T-helper 2 cell treated with Interferon-gamma antibody and Interleukin-4, amounts not matched to agents 100 ng/mL and 5 ng/mL, for 36 hours (primary cell): ENCODE measurements around the gene GABBR2. TPM values are rescaled to one million over a fixed set of nuclear protein-coding genes. Genes with fewer than 3 reads are reported as not detected.
"Not testable (repeated sequence)": the region's sequence is repeated elsewhere in the genome, so short reads cannot be mapped to it uniquely, and the experiment has no call there.

ENCODE experiments used
- intact Hi-C: fragments of 100-400 bp; cut with micrococcal nuclease; formaldehyde crosslinking; loops from one replicate; pipeline ENCODE4 v1.15.1; 2023
- total RNA-seq: library from RNA; stranded (reverse); gene quantifications from 2 replicates; pipeline ENCODE4 v1.2.3, GENCODE V29; 2022

The GABBR2 gene
- total RNA-seq, 1 donor from 2014 or later: not detected

GRCh38 chr9:98596486-98596885 lies 112.2 kb downstream of the GABBR2 start:
- intact Hi-C loops: no loop called here

- intact Hi-C loops: no loop called here
Observed at GRCh38 chr9:98594546-98595160, 114.1 kb downstream of the GABBR2 start.

GRCh38 chr9:98593354-98594253 lies 115.1 kb downstream of the GABBR2 start:
- intact Hi-C loops: no loop called here

- intact Hi-C loops: no loop called here
Observed at GRCh38 chr9:98591696-98592095, 117.0 kb downstream of the GABBR2 start.

GRCh38 chr9:98590101-98590500 lies 118.6 kb downstream of the GABBR2 start:
- intact Hi-C loops: no loop called here

- intact Hi-C loops: no loop called here
Observed at GRCh38 chr9:98589102-98589501, 119.6 kb downstream of the GABBR2 start.

GRCh38 chr9:98584853-98585438 lies 123.8 kb downstream of the GABBR2 start:
- intact Hi-C loops: not testable (repeated sequence)

GRCh38 chr9:98584059-98584458 lies 124.7 kb downstream of the GABBR2 start:
- intact Hi-C loops: no loop called here

GRCh38 chr9:98583417-98583816 lies 125.3 kb downstream of the GABBR2 start:
- intact Hi-C loops: no loop called here

- intact Hi-C loops: no loop called here
Observed at GRCh38 chr9:98580956-98581355, 127.8 kb downstream of the GABBR2 start.

- intact Hi-C loops: no loop called here
Observed at GRCh38 chr9:98579700-98580099, 129.0 kb downstream of the GABBR2 start.

- intact Hi-C loops: no loop called here
Observed at GRCh38 chr9:98577446-98577845, 131.3 kb downstream of the GABBR2 start.

- intact Hi-C loops: no loop called here
Observed at GRCh38 chr9:98576859-98577258, 131.9 kb downstream of the GABBR2 start.

- intact Hi-C loops: no loop called here
Observed at GRCh38 chr9:98576354-98576753, 132.4 kb downstream of the GABBR2 start.

- intact Hi-C loops: no loop called here
Observed at GRCh38 chr9:98575379-98576346, 133.1 kb downstream of the GABBR2 start.

GRCh38 chr9:98573749-98574278 lies 134.9 kb downstream of the GABBR2 start:
- intact Hi-C loops: no loop called here

GRCh38 chr9:98572796-98573195 lies 135.9 kb downstream of the GABBR2 start:
- intact Hi-C loops: no loop called here

GRCh38 chr9:98572054-98572627 lies 136.6 kb downstream of the GABBR2 start:
- intact Hi-C loops: no loop called here

- intact Hi-C loops: no loop called here
Observed at GRCh38 chr9:98571643-98572042, 137.1 kb downstream of the GABBR2 start.

GRCh38 chr9:98570663-98571440 lies 137.9 kb downstream of the GABBR2 start:
- intact Hi-C loops: no loop called here
